GM12892 (cell line): Measurements from ENCODE around the gene HOXD3.

Experiments
- POLR2A ChIP-seq: IDR thresholded peaks from 2 replicates; pipeline ENCODE4 v1.6.1; 2011; ENCODE audit warnings: low read depth, low read length, control low read depth
- POLR2AphosphoS5 ChIP-seq: IDR thresholded peaks from 2 replicates; pipeline ENCODE4 v1.6.1; 2011; ENCODE audit warnings: low read depth, low read length, control low read depth
- TAF1 ChIP-seq: IDR thresholded peaks from 2 replicates; pipeline ENCODE4 v1.6.1; 2011; ENCODE audit warnings: low read depth, mild to moderate bottlenecking, control low read depth, low read length, borderline replicate concordance

DNA sequence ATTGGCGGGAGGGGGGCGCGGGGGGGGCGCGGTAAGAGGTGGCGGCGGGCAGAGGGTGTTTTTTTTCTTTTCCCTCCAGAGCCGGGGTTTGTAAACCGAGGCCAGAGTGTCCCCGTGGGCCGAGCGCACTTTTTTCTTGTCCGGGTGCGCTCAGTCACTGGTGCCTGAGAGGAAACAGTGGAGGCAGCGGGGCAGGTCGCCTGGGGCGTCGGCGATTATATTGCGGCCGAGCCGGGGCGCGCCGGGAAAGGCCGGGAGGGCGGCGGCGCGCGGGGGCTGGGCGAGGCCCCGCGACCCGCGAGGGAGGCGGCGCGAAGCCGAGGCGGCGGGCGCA is 27.3 kb upstream of the HOXD3 start:
- TF ChIP-seq POLR2AphosphoS5 (no peak), POLR2A (no peak), TAF1 (no peak)
